Measurements from ENCODE around the gene BEX3. TPM values are rescaled to one million over a fixed set of nuclear protein-coding genes. Genes with fewer than 3 reads are reported as not detected.

The BEX3 gene
- 300 and 416 TPM in 2 replicates for total RNA-seq
- 433 and 460 TPM in 2 replicates for polyA plus RNA-seq
- 514 and 540 TPM in 2 replicates for polyA plus RNA-seq (2012)
- 55.8 and 61.9 TPM in 2 replicates for polyA minus RNA-seq (ENCODE audit: low replicate concordance)

DNA sequence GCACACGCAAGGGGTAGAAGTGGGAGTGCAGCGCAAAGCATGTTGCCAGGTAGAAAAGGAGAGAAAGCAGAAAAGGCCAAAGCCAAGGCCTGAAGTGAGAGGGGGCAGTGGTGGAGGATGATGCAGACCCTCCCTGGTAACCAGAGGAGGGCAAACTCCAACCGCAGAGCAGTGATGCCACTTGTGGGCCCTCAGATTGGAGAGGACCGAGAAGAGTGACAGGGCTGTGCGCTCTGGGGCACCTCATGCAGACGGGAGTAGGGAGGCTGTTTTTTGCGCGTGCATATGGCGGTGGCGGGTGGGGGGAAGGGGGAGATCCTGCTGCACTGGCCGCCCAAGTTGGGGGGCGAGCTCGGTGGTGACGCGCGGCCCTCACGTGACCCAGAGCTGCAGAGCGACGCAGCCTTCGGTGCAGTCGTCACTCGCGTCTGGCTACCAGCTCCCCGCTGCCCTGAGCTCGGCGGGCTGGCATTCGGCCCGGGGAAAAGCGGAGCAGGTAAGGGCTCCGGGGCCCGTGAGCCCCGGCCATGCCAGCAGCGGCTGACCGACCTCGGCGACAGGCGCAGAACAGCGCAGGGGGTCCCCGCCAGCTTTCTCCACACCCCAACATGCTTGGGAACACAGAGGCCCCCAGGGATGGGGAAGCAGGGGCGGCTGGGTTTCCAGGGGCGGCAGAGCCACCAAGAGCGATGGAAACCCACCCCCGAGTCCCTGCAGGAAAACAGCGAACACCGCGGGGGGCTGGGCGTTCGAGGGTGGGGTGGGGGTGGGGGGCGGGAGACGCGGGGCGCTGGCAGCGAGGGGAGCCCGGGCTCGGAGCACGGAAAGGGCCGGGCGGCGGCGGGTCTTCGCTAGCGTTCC lies at the start of gene BEX3:
Gene BEX3, plus strand, starts transcription at position 421 of the 861 bp plus-strand sequence. CDS start 984 bp downstream, outside the sequence.
- DNase-seq (ENCODE audit: low read depth in 2 of 2): peak; percentile 62 to 67
- Histone ChIP-seq H2AFZ (ENCODE audit: low read length) (peak within 1 kb of the TSS; percentile 30), H3K9me3 (ENCODE audit: control insufficient read depth, insufficient read depth, low read depth, low read length) (no peaks in the 10 kb centered on the region), H3K9ac (ENCODE audit: insufficient read depth, low read length) (peak within 1 kb of the TSS; percentile 88), H3K27ac (ENCODE audit: insufficient read depth, low read length) (peak within 1 kb of the TSS; percentile 82), H3K79me2 (ENCODE audit: control insufficient read depth, insufficient read depth, low read length) (peaks cover 12% of the 10 kb centered on the region), H3K4me2 (ENCODE audit: extremely low read depth, insufficient read depth, low read length) (peak within 1 kb of the TSS; percentile 66), H4K20me1 (ENCODE audit: control insufficient read depth, extremely low read depth, insufficient read depth, low read length) (no peaks in the 10 kb centered on the region), H3K36me3 (ENCODE audit: control insufficient read depth, insufficient read depth, low read length) (no peaks in the 10 kb centered on the region), H3K4me1 (ENCODE audit: control insufficient read depth, extremely low read depth, insufficient read depth, low read length) (peaks cover 2% of the 10 kb centered on the region), H3K4me3 (replicated peaks in 1 of 4; ENCODE audit: control extremely low read depth in 1 of 4, insufficient read depth in 1 of 4, low read depth in 3 of 4, low read length in 4 of 4) (peak within 1 kb of the TSS; percentile 55 to 77 (median 68)), H3K27me3 (ENCODE audit: control insufficient read depth, insufficient read depth, low read length) (no peaks in the 10 kb centered on the region)
- TF ChIP-seq EZH2 (IDR thresholded peaks at IDR 0.05; ENCODE audit: low read length, missing control alignments): no peak
- TF ChIP-seq, protein P1, sequence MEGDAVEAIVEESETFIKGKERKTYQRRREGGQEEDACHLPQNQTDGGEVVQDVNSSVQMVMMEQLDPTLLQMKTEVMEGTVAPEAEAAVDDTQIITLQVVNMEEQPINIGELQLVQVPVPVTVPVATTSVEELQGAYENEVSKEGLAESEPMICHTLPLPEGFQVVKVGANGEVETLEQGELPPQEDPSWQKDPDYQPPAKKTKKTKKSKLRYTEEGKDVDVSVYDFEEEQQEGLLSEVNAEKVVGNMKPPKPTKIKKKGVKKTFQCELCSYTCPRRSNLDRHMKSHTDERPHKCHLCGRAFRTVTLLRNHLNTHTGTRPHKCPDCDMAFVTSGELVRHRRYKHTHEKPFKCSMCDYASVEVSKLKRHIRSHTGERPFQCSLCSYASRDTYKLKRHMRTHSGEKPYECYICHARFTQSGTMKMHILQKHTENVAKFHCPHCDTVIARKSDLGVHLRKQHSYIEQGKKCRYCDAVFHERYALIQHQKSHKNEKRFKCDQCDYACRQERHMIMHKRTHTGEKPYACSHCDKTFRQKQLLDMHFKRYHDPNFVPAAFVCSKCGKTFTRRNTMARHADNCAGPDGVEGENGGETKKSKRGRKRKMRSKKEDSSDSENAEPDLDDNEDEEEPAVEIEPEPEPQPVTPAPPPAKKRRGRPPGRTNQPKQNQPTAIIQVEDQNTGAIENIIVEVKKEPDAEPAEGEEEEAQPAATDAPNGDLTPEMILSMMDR (conservative IDR thresholded peaks at IDR 0.05 in 1 of 2, IDR thresholded peaks at IDR 0.05 in 1 of 2; ENCODE audit: low read depth in 1 of 2, low read length in 2 of 2): no peak

DNA sequence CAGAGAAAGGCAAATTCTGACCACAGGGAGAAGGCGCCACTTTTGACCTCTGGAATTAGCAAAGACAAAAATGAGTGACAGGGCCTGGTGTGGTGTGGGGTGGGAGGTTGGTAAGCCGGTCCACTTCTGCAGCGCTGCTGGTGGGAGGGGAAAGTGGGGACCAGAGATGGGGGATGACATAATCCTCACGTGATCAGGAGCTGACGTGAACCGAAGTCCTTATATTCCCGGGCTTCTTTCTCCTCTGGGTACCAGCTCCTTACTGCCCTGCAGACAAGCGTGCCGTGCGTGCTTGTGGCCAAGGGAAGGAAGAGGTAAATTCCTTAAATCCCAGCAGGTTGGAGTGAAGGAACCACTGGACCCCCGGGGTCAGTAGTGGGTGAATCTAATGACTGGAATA lies 46.3 kb upstream of the BEX3 start, which contains the start of gene TCEAL7:
Gene TCEAL7, plus strand, starts transcription at position 249 of the 400 bp plus-strand sequence. CDS start 1,165 bp downstream, outside the sequence.
- Histone ChIP-seq H4K20me1 (ENCODE audit: control insufficient read depth, extremely low read depth, insufficient read depth, low read length) (no peaks in the 10 kb centered on the region), H3K9ac (ENCODE audit: insufficient read depth, low read length) (peak within 1 kb of the TSS; percentile 20), H3K36me3 (ENCODE audit: control insufficient read depth, insufficient read depth, low read length) (no peaks in the 10 kb centered on the region), H3K27me3 (ENCODE audit: control insufficient read depth, insufficient read depth, low read length) (no peaks in the 10 kb centered on the region), H3K9me3 (ENCODE audit: control insufficient read depth, insufficient read depth, low read depth, low read length) (no peaks in the 10 kb centered on the region), H3K4me3 (replicated peaks in 1 of 4; ENCODE audit: control extremely low read depth in 1 of 4, insufficient read depth in 1 of 4, low read depth in 3 of 4, low read length in 4 of 4) (peak within 1 kb of the TSS; percentile 27 to 73 (median 48)), H2AFZ (ENCODE audit: low read length) (peak within 1 kb of the TSS; percentile 52), H3K4me2 (ENCODE audit: extremely low read depth, insufficient read depth, low read length) (peak within 1 kb of the TSS; percentile 75), H3K27ac (ENCODE audit: insufficient read depth, low read length) (no peak within 1 kb of the TSS), H3K79me2 (ENCODE audit: control insufficient read depth, insufficient read depth, low read length) (no peaks in the 10 kb centered on the region), H3K4me1 (ENCODE audit: control insufficient read depth, extremely low read depth, insufficient read depth, low read length) (no peaks in the 10 kb centered on the region)
- DNase-seq (ENCODE audit: low read depth in 2 of 2): peak; percentile 61 to 65
- TF ChIP-seq EZH2 (IDR thresholded peaks at IDR 0.05; ENCODE audit: low read length, missing control alignments): no peak
- TF ChIP-seq, protein P1 (conservative IDR thresholded peaks at IDR 0.05 in 1 of 2, IDR thresholded peaks at IDR 0.05 in 1 of 2; ENCODE audit: low read depth in 1 of 2, low read length in 2 of 2): no peak

DNA sequence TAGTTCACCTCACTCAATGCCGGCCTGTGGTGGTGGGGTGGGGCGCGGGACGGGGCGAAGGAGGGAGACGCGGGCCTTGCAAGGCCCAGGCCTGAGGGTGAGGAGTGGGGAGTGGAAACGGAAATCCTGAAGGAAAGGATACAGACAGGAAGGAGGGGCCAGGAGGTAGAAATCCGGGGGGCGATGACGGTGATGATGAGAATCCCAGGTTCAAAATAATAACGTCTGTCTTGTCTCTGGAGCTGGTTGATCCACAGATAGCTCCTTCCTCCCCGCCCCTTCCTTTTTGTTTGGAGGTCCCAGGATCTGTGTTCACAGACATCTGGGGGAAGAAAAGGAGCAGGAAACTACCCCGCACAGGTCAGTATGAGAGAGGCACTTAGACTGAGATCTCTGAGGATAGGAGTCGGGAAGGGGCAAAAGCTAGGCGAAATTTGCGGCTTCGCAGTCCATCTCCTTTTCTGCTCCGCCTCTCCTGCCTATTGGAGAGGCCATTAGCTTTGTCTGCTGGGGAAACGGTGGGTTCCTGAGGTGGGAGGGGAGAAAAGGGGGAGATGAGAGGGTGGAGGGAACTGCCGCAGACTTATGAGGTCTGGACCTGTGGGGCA lies 45.6 kb upstream of the BEX3 start:
- peak overlapping the region; percentile 20 for H3K9ac ChIP-seq (ENCODE audit: insufficient read depth, low read length)
- no peaks in the 10 kb centered on the region for H3K4me1 ChIP-seq (ENCODE audit: control insufficient read depth, extremely low read depth, insufficient read depth, low read length)
- no peak overlapping the region for H3K27ac ChIP-seq (ENCODE audit: insufficient read depth, low read length)
- H3K27me3 ChIP-seq (ENCODE audit: control insufficient read depth, insufficient read depth, low read length): no peaks in the 10 kb centered on the region
- H3K79me2 ChIP-seq (ENCODE audit: control insufficient read depth, insufficient read depth, low read length): no peaks in the 10 kb centered on the region
- no peaks in the 10 kb centered on the region for H3K9me3 ChIP-seq (ENCODE audit: control insufficient read depth, insufficient read depth, low read depth, low read length)
- DNase-seq (ENCODE audit: low read depth in 2 of 2): peak; percentile 1 to 34
- H4K20me1 ChIP-seq (ENCODE audit: control insufficient read depth, extremely low read depth, insufficient read depth, low read length): no peaks in the 10 kb centered on the region
- TF ChIP-seq, protein P1 (conservative IDR thresholded peaks at IDR 0.05 in 1 of 2, IDR thresholded peaks at IDR 0.05 in 1 of 2; ENCODE audit: low read depth in 1 of 2, low read length in 2 of 2): no peak
- no peak for TF ChIP-seq EZH2 (IDR thresholded peaks at IDR 0.05; ENCODE audit: low read length, missing control alignments)
- H3K4me3 ChIP-seq (replicated peaks in 1 of 4; ENCODE audit: control extremely low read depth in 1 of 4, insufficient read depth in 1 of 4, low read depth in 3 of 4, low read length in 4 of 4): peak overlapping the region; percentile 27 to 73 (median 48)
- peak overlapping the region; percentile 75 for H3K4me2 ChIP-seq (ENCODE audit: extremely low read depth, insufficient read depth, low read length)
- H3K36me3 ChIP-seq (ENCODE audit: control insufficient read depth, insufficient read depth, low read length): no peaks in the 10 kb centered on the region
- peak overlapping the region; percentile 52 for H2AFZ ChIP-seq (ENCODE audit: low read length)
